Measurements from ENCODE around the gene CPS1. TPM values are rescaled to one million over a fixed set of nuclear protein-coding genes. Genes with fewer than 3 reads are reported as not detected.

The CPS1 gene
- total RNA-seq, 1 donor from 2014 or later = 3.7 TPM

- Histone ChIP-seq H3K4me1 (ENCODE audit: control insufficient read depth in 3 of 3, insufficient read depth in 3 of 3, low read length in 3 of 3) (no peaks in the 10 kb centered on the region), H3K27me3 (ENCODE audit: control insufficient read depth in 3 of 3, insufficient read depth in 3 of 3, low read length in 3 of 3) (no peaks in the 10 kb centered on the region), H3K4me3 (ENCODE audit: low read length in 3 of 3) (no peak overlapping the region), H3K9me3 (ENCODE audit: control insufficient read depth in 3 of 3, low read length in 3 of 3) (no peaks in the 10 kb centered on the region), H3K9ac (ENCODE audit: low read depth in 1 of 3, low read length in 3 of 3) (no peak overlapping the region), H3K36me3 (ENCODE audit: control insufficient read depth in 3 of 3, insufficient read depth in 3 of 3, low read length in 3 of 3) (no peaks in the 10 kb centered on the region), H3K27ac (ENCODE audit: low read depth, low read length) (no peak overlapping the region)
These were observed 36.8 kb downstream of the CPS1 start for GRCh38 chr2:210593166-210593565.

- Histone ChIP-seq H3K4me1 (ENCODE audit: control insufficient read depth in 3 of 3, insufficient read depth in 3 of 3, low read length in 3 of 3) (no peaks in the 10 kb centered on the region), H3K9ac (ENCODE audit: low read depth in 1 of 3, low read length in 3 of 3) (no peak overlapping the region), H3K4me3 (ENCODE audit: low read length in 3 of 3) (no peak overlapping the region), H3K27me3 (ENCODE audit: control insufficient read depth in 3 of 3, insufficient read depth in 3 of 3, low read length in 3 of 3) (no peaks in the 10 kb centered on the region), H3K27ac (ENCODE audit: low read depth, low read length) (no peak overlapping the region), H3K36me3 (ENCODE audit: control insufficient read depth in 3 of 3, insufficient read depth in 3 of 3, low read length in 3 of 3) (no peaks in the 10 kb centered on the region), H3K9me3 (ENCODE audit: control insufficient read depth in 3 of 3, low read length in 3 of 3) (peaks cover 0 to 1% (median 0%) of the 10 kb centered on the region in 3 donors)
These were observed 41.8 kb downstream of the CPS1 start for GRCh38 chr2:210598219-210598618.

GRCh38 chr2:210599476-210599875 is 43.1 kb downstream of the CPS1 start:
- no peaks in the 10 kb centered on the region for H3K27me3 ChIP-seq (ENCODE audit: control insufficient read depth in 3 of 3, insufficient read depth in 3 of 3, low read length in 3 of 3)
- H3K27ac ChIP-seq (ENCODE audit: low read depth, low read length) = no peak overlapping the region
- H3K9ac ChIP-seq (ENCODE audit: low read depth in 1 of 3, low read length in 3 of 3) = no peak overlapping the region
- no peaks in the 10 kb centered on the region for H3K36me3 ChIP-seq (ENCODE audit: control insufficient read depth in 3 of 3, insufficient read depth in 3 of 3, low read length in 3 of 3)
- no peaks in the 10 kb centered on the region for H3K4me1 ChIP-seq (ENCODE audit: control insufficient read depth in 3 of 3, insufficient read depth in 3 of 3, low read length in 3 of 3)
- peaks cover 0 to 1% (median 0%) of the 10 kb centered on the region in 3 donors for H3K9me3 ChIP-seq (ENCODE audit: control insufficient read depth in 3 of 3, low read length in 3 of 3)
- H3K4me3 ChIP-seq (ENCODE audit: low read length in 3 of 3) = no peak overlapping the region

- H3K9ac ChIP-seq (ENCODE audit: low read depth in 1 of 3, low read length in 3 of 3) = no peak overlapping the region
- no peaks in the 10 kb centered on the region for H3K27me3 ChIP-seq (ENCODE audit: control insufficient read depth in 3 of 3, insufficient read depth in 3 of 3, low read length in 3 of 3)
- H3K4me1 ChIP-seq (ENCODE audit: control insufficient read depth in 3 of 3, insufficient read depth in 3 of 3, low read length in 3 of 3) = no peaks in the 10 kb centered on the region
- H3K4me3 ChIP-seq (ENCODE audit: low read length in 3 of 3) = no peak overlapping the region
- H3K27ac ChIP-seq (ENCODE audit: low read depth, low read length) = no peak overlapping the region
- H3K9me3 ChIP-seq (ENCODE audit: control insufficient read depth in 3 of 3, low read length in 3 of 3) = no peaks in the 10 kb centered on the region
- H3K36me3 ChIP-seq (ENCODE audit: control insufficient read depth in 3 of 3, insufficient read depth in 3 of 3, low read length in 3 of 3) = no peaks in the 10 kb centered on the region
These were observed 48.3 kb downstream of the CPS1 start for GRCh38 chr2:210604666-210605065.

- Histone ChIP-seq H3K36me3 (ENCODE audit: control insufficient read depth in 3 of 3, insufficient read depth in 3 of 3, low read length in 3 of 3) (no peaks in the 10 kb centered on the region), H3K4me1 (ENCODE audit: control insufficient read depth in 3 of 3, insufficient read depth in 3 of 3, low read length in 3 of 3) (no peaks in the 10 kb centered on the region), H3K4me3 (ENCODE audit: low read length in 3 of 3) (no peak overlapping the region), H3K9ac (ENCODE audit: low read depth in 1 of 3, low read length in 3 of 3) (no peak overlapping the region), H3K27me3 (ENCODE audit: control insufficient read depth in 3 of 3, insufficient read depth in 3 of 3, low read length in 3 of 3) (no peaks in the 10 kb centered on the region), H3K9me3 (ENCODE audit: control insufficient read depth in 3 of 3, low read length in 3 of 3) (no peaks in the 10 kb centered on the region), H3K27ac (ENCODE audit: low read depth, low read length) (no peak overlapping the region)
These were observed 49.6 kb downstream of the CPS1 start for GRCh38 chr2:210606001-210606400.

- H3K36me3 ChIP-seq (ENCODE audit: control insufficient read depth in 3 of 3, insufficient read depth in 3 of 3, low read length in 3 of 3) = no peaks in the 10 kb centered on the region
- H3K27ac ChIP-seq (ENCODE audit: low read depth, low read length) = no peak overlapping the region
- H3K4me1 ChIP-seq (ENCODE audit: control insufficient read depth in 3 of 3, insufficient read depth in 3 of 3, low read length in 3 of 3) = no peaks in the 10 kb centered on the region
- H3K27me3 ChIP-seq (ENCODE audit: control insufficient read depth in 3 of 3, insufficient read depth in 3 of 3, low read length in 3 of 3) = no peaks in the 10 kb centered on the region
- H3K4me3 ChIP-seq (ENCODE audit: low read length in 3 of 3) = no peak overlapping the region
- no peaks in the 10 kb centered on the region for H3K9me3 ChIP-seq (ENCODE audit: control insufficient read depth in 3 of 3, low read length in 3 of 3)
- no peak overlapping the region for H3K9ac ChIP-seq (ENCODE audit: low read depth in 1 of 3, low read length in 3 of 3)
These were observed 55.1 kb downstream of the CPS1 start for GRCh38 chr2:210611466-210611865.

GRCh38 chr2:210616074-210616473 is 59.7 kb downstream of the CPS1 start:
- Histone ChIP-seq H3K4me1 (ENCODE audit: control insufficient read depth in 3 of 3, insufficient read depth in 3 of 3, low read length in 3 of 3) (no peaks in the 10 kb centered on the region), H3K36me3 (ENCODE audit: control insufficient read depth in 3 of 3, insufficient read depth in 3 of 3, low read length in 3 of 3) (no peaks in the 10 kb centered on the region), H3K4me3 (ENCODE audit: low read length in 3 of 3) (no peak overlapping the region), H3K27ac (ENCODE audit: low read depth, low read length) (no peak overlapping the region), H3K9ac (ENCODE audit: low read depth in 1 of 3, low read length in 3 of 3) (no peak overlapping the region), H3K9me3 (ENCODE audit: control insufficient read depth in 3 of 3, low read length in 3 of 3) (no peaks in the 10 kb centered on the region), H3K27me3 (ENCODE audit: control insufficient read depth in 3 of 3, insufficient read depth in 3 of 3, low read length in 3 of 3) (no peaks in the 10 kb centered on the region)

GRCh38 chr2:210617318-210617717 is 60.9 kb downstream of the CPS1 start:
- no peaks in the 10 kb centered on the region for H3K4me1 ChIP-seq (ENCODE audit: control insufficient read depth in 3 of 3, insufficient read depth in 3 of 3, low read length in 3 of 3)
- no peak overlapping the region for H3K9ac ChIP-seq (ENCODE audit: low read depth in 1 of 3, low read length in 3 of 3)
- no peak overlapping the region for H3K27ac ChIP-seq (ENCODE audit: low read depth, low read length)
- H3K4me3 ChIP-seq (ENCODE audit: low read length in 3 of 3) = no peak overlapping the region
- H3K9me3 ChIP-seq (ENCODE audit: control insufficient read depth in 3 of 3, low read length in 3 of 3) = no peaks in the 10 kb centered on the region
- H3K36me3 ChIP-seq (ENCODE audit: control insufficient read depth in 3 of 3, insufficient read depth in 3 of 3, low read length in 3 of 3) = no peaks in the 10 kb centered on the region
- no peaks in the 10 kb centered on the region for H3K27me3 ChIP-seq (ENCODE audit: control insufficient read depth in 3 of 3, insufficient read depth in 3 of 3, low read length in 3 of 3)

GRCh38 chr2:210617732-210618330 is 61.4 kb downstream of the CPS1 start:
- H3K4me3 ChIP-seq (ENCODE audit: low read length in 3 of 3) = no peak overlapping the region
- H3K27ac ChIP-seq (ENCODE audit: low read depth, low read length) = no peak overlapping the region
- no peaks in the 10 kb centered on the region for H3K9me3 ChIP-seq (ENCODE audit: control insufficient read depth in 3 of 3, low read length in 3 of 3)

GRCh38 chr2:210620456-210620855 is 64.1 kb downstream of the CPS1 start:
- no peaks in the 10 kb centered on the region for H3K36me3 ChIP-seq (ENCODE audit: control insufficient read depth in 3 of 3, insufficient read depth in 3 of 3, low read length in 3 of 3)
- H3K27me3 ChIP-seq (ENCODE audit: control insufficient read depth in 3 of 3, insufficient read depth in 3 of 3, low read length in 3 of 3) = no peaks in the 10 kb centered on the region
- no peak overlapping the region for H3K9ac ChIP-seq (ENCODE audit: low read depth in 1 of 3, low read length in 3 of 3)
- H3K4me3 ChIP-seq (ENCODE audit: low read length in 3 of 3) = no peak overlapping the region
- H3K27ac ChIP-seq (ENCODE audit: low read depth, low read length) = no peak overlapping the region
- no peaks in the 10 kb centered on the region for H3K9me3 ChIP-seq (ENCODE audit: control insufficient read depth in 3 of 3, low read length in 3 of 3)
- H3K4me1 ChIP-seq (ENCODE audit: control insufficient read depth in 3 of 3, insufficient read depth in 3 of 3, low read length in 3 of 3) = no peaks in the 10 kb centered on the region

More at GRCh38 chr2:210617732-210618330, 61.4 kb downstream of the CPS1 start:
- Histone ChIP-seq H3K4me1 (ENCODE audit: control insufficient read depth in 3 of 3, insufficient read depth in 3 of 3, low read length in 3 of 3) (no peaks in the 10 kb centered on the region), H3K27me3 (ENCODE audit: control insufficient read depth in 3 of 3, insufficient read depth in 3 of 3, low read length in 3 of 3) (no peaks in the 10 kb centered on the region), H3K9ac (ENCODE audit: low read depth in 1 of 3, low read length in 3 of 3) (no peak overlapping the region), H3K36me3 (ENCODE audit: control insufficient read depth in 3 of 3, insufficient read depth in 3 of 3, low read length in 3 of 3) (no peaks in the 10 kb centered on the region)
